ENCODE results near the gene PLD2.

PLD2 gene

GRCh38 chr17:4777969-4778760 is 28.8 kb upstream of the PLD2 start:
- Histone ChIP-seq H3K9ac (ENCODE audit: low read depth in 1 of 2, low read length in 2 of 2) (no peak overlapping the region), H3K27me3 (ENCODE audit: control insufficient read depth in 1 of 2, insufficient read depth in 2 of 2, low read length in 2 of 2) (peaks cover 0 to 4% of the 10 kb centered on the region in 2 donors), H3K4me3 (ENCODE audit: low read depth in 1 of 2, low read length in 2 of 2) (no peak overlapping the region), H3K9me3 (ENCODE audit: control insufficient read depth in 1 of 2, low read length in 2 of 2) (no peaks in the 10 kb centered on the region), H3K36me3 (ENCODE audit: control insufficient read depth in 1 of 2, insufficient read depth in 2 of 2, low read length in 2 of 2) (peaks cover 0 to 6% of the 10 kb centered on the region in 2 donors), H3K4me1 (ENCODE audit: control insufficient read depth in 1 of 2, insufficient read depth in 2 of 2, low read length in 2 of 2) (peaks cover 5 to 8% of the 10 kb centered on the region in 2 donors), H3K27ac (ENCODE audit: low read depth, low read length) (no peak overlapping the region)

GRCh38 chr17:4780325-4780955 is 26.5 kb upstream of the PLD2 start:
- H3K27ac ChIP-seq (ENCODE audit: low read depth, low read length), result no peak overlapping the region
- H3K27me3 ChIP-seq (ENCODE audit: control insufficient read depth in 1 of 2, insufficient read depth in 2 of 2, low read length in 2 of 2), result peaks cover 0 to 4% of the 10 kb centered on the region in 2 donors

GRCh38 chr17:4782652-4783051 is 24.3 kb upstream of the PLD2 start:
- no peak overlapping the region for H3K27ac ChIP-seq (ENCODE audit: low read depth, low read length)
- H3K4me3 ChIP-seq (ENCODE audit: low read depth in 1 of 2, low read length in 2 of 2), result no peak overlapping the region
- H3K4me1 ChIP-seq (ENCODE audit: control insufficient read depth in 1 of 2, insufficient read depth in 2 of 2, low read length in 2 of 2), result peaks cover 16 to 24% of the 10 kb centered on the region in 2 donors
- peaks cover 0 to 9% of the 10 kb centered on the region in 2 donors for H3K36me3 ChIP-seq (ENCODE audit: control insufficient read depth in 1 of 2, insufficient read depth in 2 of 2, low read length in 2 of 2)
- peaks cover 0 to 4% of the 10 kb centered on the region in 2 donors for H3K27me3 ChIP-seq (ENCODE audit: control insufficient read depth in 1 of 2, insufficient read depth in 2 of 2, low read length in 2 of 2)
- no peaks in the 10 kb centered on the region for H3K9me3 ChIP-seq (ENCODE audit: control insufficient read depth in 1 of 2, low read length in 2 of 2)
- no peak overlapping the region for H3K9ac ChIP-seq (ENCODE audit: low read depth in 1 of 2, low read length in 2 of 2)

More at GRCh38 chr17:4780325-4780955, 26.5 kb upstream of the PLD2 start:
- Histone ChIP-seq H3K9ac (ENCODE audit: low read depth in 1 of 2, low read length in 2 of 2) (no peak overlapping the region), H3K9me3 (ENCODE audit: control insufficient read depth in 1 of 2, low read length in 2 of 2) (no peaks in the 10 kb centered on the region), H3K4me3 (ENCODE audit: low read depth in 1 of 2, low read length in 2 of 2) (no peak overlapping the region), H3K4me1 (ENCODE audit: control insufficient read depth in 1 of 2, insufficient read depth in 2 of 2, low read length in 2 of 2) (peaks cover 5 to 9% of the 10 kb centered on the region in 2 donors), H3K36me3 (ENCODE audit: control insufficient read depth in 1 of 2, insufficient read depth in 2 of 2, low read length in 2 of 2) (peaks cover 0 to 6% of the 10 kb centered on the region in 2 donors)

GRCh38 chr17:4785311-4786105 is 21.4 kb upstream of the PLD2 start:
- Histone ChIP-seq H3K36me3 (ENCODE audit: control insufficient read depth in 1 of 2, insufficient read depth in 2 of 2, low read length in 2 of 2) (peaks cover 0 to 9% of the 10 kb centered on the region in 2 donors), H3K27me3 (ENCODE audit: control insufficient read depth in 1 of 2, insufficient read depth in 2 of 2, low read length in 2 of 2) (peaks cover 0 to 4% of the 10 kb centered on the region in 2 donors), H3K27ac (ENCODE audit: low read depth, low read length) (no peak overlapping the region), H3K9me3 (ENCODE audit: control insufficient read depth in 1 of 2, low read length in 2 of 2) (no peaks in the 10 kb centered on the region), H3K4me3 (ENCODE audit: low read depth in 1 of 2, low read length in 2 of 2) (peak overlapping the region; percentile 12 to 28), H3K4me1 (ENCODE audit: control insufficient read depth in 1 of 2, insufficient read depth in 2 of 2, low read length in 2 of 2) (peaks cover 21 to 30% of the 10 kb centered on the region in 2 donors), H3K9ac (ENCODE audit: low read depth in 1 of 2, low read length in 2 of 2) (peak overlapping the region in 1 of 2 donors; percentile 38)

GRCh38 chr17:4786106-4786511 is 20.8 kb upstream of the PLD2 start, which contains the start of gene VMO1:
VMO1 (minus strand) TSS chr17:4786364; CDS start chr17:4786352, 12 bp downstream.
- peaks cover 21 to 31% of the 10 kb centered on the region in 2 donors for H3K4me1 ChIP-seq (ENCODE audit: control insufficient read depth in 1 of 2, insufficient read depth in 2 of 2, low read length in 2 of 2)
- peak within 1 kb of the TSS; percentile 12 to 28 for H3K4me3 ChIP-seq (ENCODE audit: low read depth in 1 of 2, low read length in 2 of 2)
- no peak within 1 kb of the TSS for H3K27ac ChIP-seq (ENCODE audit: low read depth, low read length)
- H3K9me3 ChIP-seq (ENCODE audit: control insufficient read depth in 1 of 2, low read length in 2 of 2), result no peaks in the 10 kb centered on the region
- peaks cover 0 to 4% of the 10 kb centered on the region in 2 donors for H3K27me3 ChIP-seq (ENCODE audit: control insufficient read depth in 1 of 2, insufficient read depth in 2 of 2, low read length in 2 of 2)
- peaks cover 0 to 9% of the 10 kb centered on the region in 2 donors for H3K36me3 ChIP-seq (ENCODE audit: control insufficient read depth in 1 of 2, insufficient read depth in 2 of 2, low read length in 2 of 2)
- H3K9ac ChIP-seq (ENCODE audit: low read depth in 1 of 2, low read length in 2 of 2), result peak within 1 kb of the TSS in 1 of 2 donors; percentile 38

GRCh38 chr17:4786516-4786915 is 20.4 kb upstream of the PLD2 start:
- Histone ChIP-seq H3K9ac (ENCODE audit: low read depth in 1 of 2, low read length in 2 of 2) (peak overlapping the region in 1 of 2 donors; percentile 38), H3K36me3 (ENCODE audit: control insufficient read depth in 1 of 2, insufficient read depth in 2 of 2, low read length in 2 of 2) (peaks cover 0 to 9% of the 10 kb centered on the region in 2 donors), H3K9me3 (ENCODE audit: control insufficient read depth in 1 of 2, low read length in 2 of 2) (no peaks in the 10 kb centered on the region), H3K27me3 (ENCODE audit: control insufficient read depth in 1 of 2, insufficient read depth in 2 of 2, low read length in 2 of 2) (peaks cover 0 to 4% of the 10 kb centered on the region in 2 donors), H3K4me3 (ENCODE audit: low read depth in 1 of 2, low read length in 2 of 2) (peak overlapping the region in 1 of 2 donors; percentile 28), H3K27ac (ENCODE audit: low read depth, low read length) (no peak overlapping the region), H3K4me1 (ENCODE audit: control insufficient read depth in 1 of 2, insufficient read depth in 2 of 2, low read length in 2 of 2) (peaks cover 21 to 31% of the 10 kb centered on the region in 2 donors)

- Histone ChIP-seq H3K4me1 (ENCODE audit: control insufficient read depth in 1 of 2, insufficient read depth in 2 of 2, low read length in 2 of 2) (peaks cover 21 to 31% of the 10 kb centered on the region in 2 donors), H3K4me3 (ENCODE audit: low read depth in 1 of 2, low read length in 2 of 2) (peak overlapping the region; percentile 73 to 86), H3K27ac (ENCODE audit: low read depth, low read length) (peak overlapping the region; percentile 20), H3K9me3 (ENCODE audit: control insufficient read depth in 1 of 2, low read length in 2 of 2) (no peaks in the 10 kb centered on the region), H3K36me3 (ENCODE audit: control insufficient read depth in 1 of 2, insufficient read depth in 2 of 2, low read length in 2 of 2) (peaks cover 0 to 3% of the 10 kb centered on the region in 2 donors), H3K9ac (ENCODE audit: low read depth in 1 of 2, low read length in 2 of 2) (peak overlapping the region; percentile 88 to 90), H3K27me3 (ENCODE audit: control insufficient read depth in 1 of 2, insufficient read depth in 2 of 2, low read length in 2 of 2) (no peaks in the 10 kb centered on the region)
Measured at GRCh38 chr17:4788159-4788806, 18.7 kb upstream of the PLD2 start.

GRCh38 chr17:4788807-4789700 is 17.9 kb upstream of the PLD2 start, which contains the start of gene GLTPD2:
GLTPD2 (plus strand) TSS chr17:4788964; CDS start chr17:4789012, 48 bp downstream.
- no peaks in the 10 kb centered on the region for H3K9me3 ChIP-seq (ENCODE audit: control insufficient read depth in 1 of 2, low read length in 2 of 2)
- peak within 1 kb of the TSS; percentile 73 to 86 for H3K4me3 ChIP-seq (ENCODE audit: low read depth in 1 of 2, low read length in 2 of 2)
- H3K9ac ChIP-seq (ENCODE audit: low read depth in 1 of 2, low read length in 2 of 2), result peak within 1 kb of the TSS; percentile 88 to 90
- peaks cover 0 to 3% of the 10 kb centered on the region in 2 donors for H3K36me3 ChIP-seq (ENCODE audit: control insufficient read depth in 1 of 2, insufficient read depth in 2 of 2, low read length in 2 of 2)
- no peaks in the 10 kb centered on the region for H3K27me3 ChIP-seq (ENCODE audit: control insufficient read depth in 1 of 2, insufficient read depth in 2 of 2, low read length in 2 of 2)
- peak within 1 kb of the TSS; percentile 92 for H3K27ac ChIP-seq (ENCODE audit: low read depth, low read length)
- peaks cover 21 to 31% of the 10 kb centered on the region in 2 donors for H3K4me1 ChIP-seq (ENCODE audit: control insufficient read depth in 1 of 2, insufficient read depth in 2 of 2, low read length in 2 of 2)

GRCh38 chr17:4789701-4789950 is 17.3 kb upstream of the PLD2 start:
- H3K36me3 ChIP-seq (ENCODE audit: control insufficient read depth in 1 of 2, insufficient read depth in 2 of 2, low read length in 2 of 2), result peaks cover 0 to 3% of the 10 kb centered on the region in 2 donors
- H3K27me3 ChIP-seq (ENCODE audit: control insufficient read depth in 1 of 2, insufficient read depth in 2 of 2, low read length in 2 of 2), result no peaks in the 10 kb centered on the region
- peak overlapping the region; percentile 92 for H3K27ac ChIP-seq (ENCODE audit: low read depth, low read length)

More at GRCh38 chr17:4789701-4789950, 17.3 kb upstream of the PLD2 start:
- H3K4me1 ChIP-seq (ENCODE audit: control insufficient read depth in 1 of 2, insufficient read depth in 2 of 2, low read length in 2 of 2), result peaks cover 21 to 31% of the 10 kb centered on the region in 2 donors
- H3K9ac ChIP-seq (ENCODE audit: low read depth in 1 of 2, low read length in 2 of 2), result peak overlapping the region; percentile 88 to 90
- H3K4me3 ChIP-seq (ENCODE audit: low read depth in 1 of 2, low read length in 2 of 2), result peak overlapping the region; percentile 73 to 86
- H3K9me3 ChIP-seq (ENCODE audit: control insufficient read depth in 1 of 2, low read length in 2 of 2), result no peaks in the 10 kb centered on the region

All from duodenal mucosa (tissue), 2 donors.